Trophoblast cell (in vitro differentiated cells and primary cell): ENCODE measurements around the gene ENPP4.

Experiments used
- DNase-seq, 2 donors: peaks; one replicate each; pipeline ENCODE4 v3.0.0-alpha.2; 2016
- H2AFZ ChIP-seq: 2 replicates; pipeline ENCODE4 v1.6.1; 2013; ENCODE audit warnings: low read length, moderate library complexity, mild to moderate bottlenecking; ENCODE audit not compliant: insufficient read depth, poor library complexity
- H2AK5ac ChIP-seq: 2 replicates; pipeline ENCODE4 v1.6.1; 2013; ENCODE audit warnings: mild to moderate bottlenecking, low read length
- H2BK120ac ChIP-seq: 2 replicates; pipeline ENCODE4 v1.6.1; 2013; ENCODE audit warnings: low read length, mild to moderate bottlenecking, moderate library complexity; ENCODE audit not compliant: insufficient read depth, poor library complexity
- H2BK12ac ChIP-seq: 2 replicates; pipeline ENCODE4 v1.6.1; 2013; ENCODE audit warnings: mild to moderate bottlenecking, low read length, moderate library complexity
- H2BK5ac ChIP-seq: 2 replicates; pipeline ENCODE4 v1.6.1; 2013; ENCODE audit warnings: low read length, low read depth, moderate library complexity, mild to moderate bottlenecking; ENCODE audit not compliant: poor library complexity
- H3K14ac ChIP-seq: 2 replicates; pipeline ENCODE4 v1.6.1; 2013; ENCODE audit warnings: mild to moderate bottlenecking, low read length
- H3K18ac ChIP-seq: 2 replicates; pipeline ENCODE4 v1.6.1; 2013; ENCODE audit warnings: mild to moderate bottlenecking, low read length
- H3K23ac ChIP-seq: 2 replicates; pipeline ENCODE4 v1.6.1; 2013; ENCODE audit warnings: low read length
- H3K27ac ChIP-seq: 2 replicates; pipeline ENCODE4 v1.5.1; 2013; ENCODE audit warnings: low read depth, mild to moderate bottlenecking, inconsistent platforms, low read length, moderate library complexity
- H3K27me3 ChIP-seq: 2 replicates; pipeline ENCODE4 v1.6.1; 2013; ENCODE audit warnings: inconsistent platforms, mild to moderate bottlenecking, low read length, moderate library complexity; ENCODE audit not compliant: insufficient read depth
- H3K36me3 ChIP-seq, 2 experiments: 1 replicate in 1 of 2; 2 replicates in 1 of 2; pipeline ENCODE4 v1.6.1; 2013; ENCODE audit warnings: low read length in 2 of 2, mild to moderate bottlenecking in 2 of 2, moderate library complexity in 1 of 2; ENCODE audit not compliant: insufficient read depth in 2 of 2, control insufficient read depth in 1 of 2
- H3K4ac ChIP-seq: 2 replicates; pipeline ENCODE4 v1.6.1; 2013; ENCODE audit warnings: low read depth, mild to moderate bottlenecking, low read length, moderate library complexity
- H3K4me1 ChIP-seq, 2 experiments: 1 replicate in 1 of 2; 2 replicates in 1 of 2; pipeline ENCODE4 v1.6.1; 2013; ENCODE audit warnings: low read length in 2 of 2, mild to moderate bottlenecking in 2 of 2, moderate library complexity in 1 of 2; ENCODE audit not compliant: insufficient read depth in 2 of 2, control insufficient read depth in 1 of 2
- H3K4me2 ChIP-seq: 2 replicates; pipeline ENCODE4 v1.6.1; 2013; ENCODE audit warnings: inconsistent platforms, mild to moderate bottlenecking, low read length, moderate library complexity
- H3K4me3 ChIP-seq: 2 replicates; pipeline ENCODE4 v1.5.1; 2013; ENCODE audit warnings: mild to moderate bottlenecking, low read depth, low read length, inconsistent platforms
- H3K79me1 ChIP-seq: one replicate; pipeline ENCODE4 v1.6.1; 2013; ENCODE audit warnings: low read length
- H3K79me2 ChIP-seq: 2 replicates; pipeline ENCODE4 v1.6.1; 2013; ENCODE audit warnings: low read length, mild to moderate bottlenecking; ENCODE audit not compliant: control insufficient read depth, insufficient read depth, poor library complexity
- H3K9ac ChIP-seq: 2 replicates; pipeline ENCODE4 v1.6.1; 2013; ENCODE audit warnings: mild to moderate bottlenecking, low read length
- H3K9me3 ChIP-seq: 2 replicates; pipeline ENCODE4 v1.6.1; 2013; ENCODE audit warnings: low read depth, mild to moderate bottlenecking, control low read depth, inconsistent platforms, low read length; ENCODE audit not compliant: insufficient read depth
- H4K12ac ChIP-seq: 2 replicates; pipeline ENCODE4 v1.6.1; 2013; ENCODE audit warnings: low read depth, mild to moderate bottlenecking, low read length, moderate library complexity
- H4K8ac ChIP-seq: 2 replicates; pipeline ENCODE4 v1.6.1; 2013; ENCODE audit warnings: low read depth, mild to moderate bottlenecking, low read length, moderate library complexity
- H4K91ac ChIP-seq: one replicate; pipeline ENCODE4 v1.6.1; 2013; ENCODE audit warnings: low read depth, mild to moderate bottlenecking, low read length, moderate library complexity
- WGBS: extraction: QIAGEN DNeasy Blood & Tissue Kit; methylation state at CpG from one replicate; pipeline ENCODE4 v1.1.7; 2013; ENCODE audit warnings: missing lambda C conversion rate; ENCODE audit not compliant: insufficient read length, insufficient coverage; ENCODE audit errors: extremely low coverage; 5-methylcytosine and 5-hydroxymethylcytosine counted together

ENPP4 gene

DNA sequence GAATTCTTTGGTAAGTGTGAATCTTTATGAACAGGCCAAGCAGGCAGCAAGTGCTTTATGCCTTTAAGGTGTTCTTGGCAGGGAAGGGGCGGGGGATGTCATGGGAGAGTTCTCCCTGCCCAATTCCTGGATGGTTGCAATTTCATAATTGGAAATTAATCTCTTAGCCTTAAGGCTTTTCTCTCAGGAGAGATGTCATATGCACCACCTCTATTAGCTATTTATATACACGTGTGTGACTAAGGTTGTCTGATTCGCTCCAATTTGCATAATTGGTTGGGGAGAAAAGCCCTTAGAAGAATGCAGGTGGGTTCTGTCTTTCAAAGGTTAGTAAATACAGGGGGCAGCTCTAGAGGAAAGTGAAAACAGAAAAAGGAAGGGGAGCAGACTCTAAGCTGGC, 46.2 kb downstream of the ENPP4 start:
- H3K4me1 ChIP-seq: peaks cover 0 to 3% of the 10 kb centered on the region in 2 experiments
- no peak overlapping the region for H3K14ac ChIP-seq
- H4K91ac ChIP-seq: no peak overlapping the region
- H3K27ac ChIP-seq: no peak overlapping the region
- no peaks in the 10 kb centered on the region for H3K9me3 ChIP-seq
- H2BK120ac ChIP-seq: no peak overlapping the region
- H2AFZ ChIP-seq: no peak overlapping the region
- H3K27me3 ChIP-seq: no peaks in the 10 kb centered on the region
- H3K36me3 ChIP-seq: no peaks in the 10 kb centered on the region
- H3K79me2 ChIP-seq: no peaks in the 10 kb centered on the region
- H3K18ac ChIP-seq: no peak overlapping the region
- no peak for DNase-seq
- no peak overlapping the region for H2BK5ac ChIP-seq
- H3K9ac ChIP-seq: no peak overlapping the region
- H3K79me1 ChIP-seq: no peaks in the 10 kb centered on the region
- no peak overlapping the region for H3K4ac ChIP-seq
- no peak overlapping the region for H4K8ac ChIP-seq
- H3K4me2 ChIP-seq: no peak overlapping the region
- no peak overlapping the region for H3K23ac ChIP-seq
- H3K4me3 ChIP-seq: no peak overlapping the region
- H4K12ac ChIP-seq: no peak overlapping the region
- no peak overlapping the region for H2AK5ac ChIP-seq
- no CpG with 5 or more reads among the region's 3 CpGs for WGBS
- no peak overlapping the region for H2BK12ac ChIP-seq

DNA sequence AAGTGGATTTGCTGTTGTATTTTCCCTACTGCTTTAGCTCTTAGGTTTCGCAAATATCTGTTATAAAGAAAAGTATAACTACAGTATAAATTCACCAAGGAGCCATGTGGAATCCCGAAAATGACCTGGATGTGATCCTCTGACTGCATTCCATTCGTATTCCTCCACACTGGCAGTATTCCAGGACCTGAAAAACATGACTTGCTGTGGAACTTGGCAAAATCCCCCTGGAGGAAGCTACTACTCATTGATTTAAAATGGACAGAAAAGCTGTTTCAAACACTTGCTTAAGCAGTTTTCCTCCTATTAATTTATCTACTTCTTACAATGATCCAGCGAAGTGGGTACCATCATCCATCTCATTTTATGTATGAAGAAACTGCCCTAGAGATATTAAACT, 54.3 kb downstream of the ENPP4 start:
- Histone ChIP-seq H3K36me3 (no peaks in the 10 kb centered on the region), H2BK12ac (no peak overlapping the region), H2AK5ac (no peak overlapping the region), H3K14ac (no peak overlapping the region), H3K27me3 (no peaks in the 10 kb centered on the region), H4K91ac (no peak overlapping the region), H3K4ac (no peak overlapping the region), H3K27ac (no peak overlapping the region), H3K4me2 (no peak overlapping the region), H3K4me3 (no peak overlapping the region), H4K12ac (no peak overlapping the region), H2BK120ac (no peak overlapping the region), H2BK5ac (no peak overlapping the region), H3K9ac (no peak overlapping the region), H2AFZ (no peak overlapping the region), H4K8ac (no peak overlapping the region), H3K79me1 (no peaks in the 10 kb centered on the region), H3K23ac (no peak overlapping the region), H3K79me2 (no peaks in the 10 kb centered on the region), H3K18ac (no peak overlapping the region), H3K4me1 (no peaks in the 10 kb centered on the region), H3K9me3 (no peaks in the 10 kb centered on the region)
- WGBS: no CpG with 5 or more reads among the region's 4 CpGs
- no peak for DNase-seq

DNA sequence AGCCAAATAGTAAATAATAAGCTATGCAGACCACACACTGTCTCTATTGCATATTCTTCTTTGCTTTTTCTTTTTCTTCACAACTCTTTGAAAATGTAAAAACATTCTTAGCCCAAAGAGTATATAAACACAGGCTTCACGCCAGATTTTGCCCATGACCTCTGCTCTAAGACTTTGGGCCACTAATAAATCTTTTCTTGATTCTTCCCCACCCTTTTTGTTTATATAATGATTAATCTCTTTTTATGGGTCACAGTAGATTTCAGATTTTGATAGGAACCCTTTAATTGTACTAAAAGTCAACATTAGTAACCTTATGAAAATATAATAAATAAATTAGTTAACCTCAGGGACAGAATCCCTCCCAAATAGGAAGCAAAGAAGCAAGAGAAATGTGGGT, 56.8 kb downstream of the ENPP4 start:
- Histone ChIP-seq H2AK5ac (no peak overlapping the region), H3K4ac (no peak overlapping the region), H2BK5ac (no peak overlapping the region), H3K18ac (no peak overlapping the region), H3K23ac (no peak overlapping the region), H3K27ac (no peak overlapping the region), H3K9ac (no peak overlapping the region), H2BK12ac (no peak overlapping the region), H3K36me3 (no peaks in the 10 kb centered on the region), H2AFZ (no peak overlapping the region), H3K27me3 (no peaks in the 10 kb centered on the region), H3K4me3 (no peak overlapping the region), H3K4me1 (peaks cover 0 to 3% of the 10 kb centered on the region in 2 experiments), H3K9me3 (no peaks in the 10 kb centered on the region), H3K14ac (no peak overlapping the region), H4K8ac (no peak overlapping the region), H3K4me2 (no peak overlapping the region), H4K12ac (no peak overlapping the region), H4K91ac (no peak overlapping the region), H3K79me2 (no peaks in the 10 kb centered on the region), H3K79me1 (no peaks in the 10 kb centered on the region), H2BK120ac (no peak overlapping the region)
- no CpG with 5 or more reads among the region's 1 CpG for WGBS
- no peak for DNase-seq

DNA sequence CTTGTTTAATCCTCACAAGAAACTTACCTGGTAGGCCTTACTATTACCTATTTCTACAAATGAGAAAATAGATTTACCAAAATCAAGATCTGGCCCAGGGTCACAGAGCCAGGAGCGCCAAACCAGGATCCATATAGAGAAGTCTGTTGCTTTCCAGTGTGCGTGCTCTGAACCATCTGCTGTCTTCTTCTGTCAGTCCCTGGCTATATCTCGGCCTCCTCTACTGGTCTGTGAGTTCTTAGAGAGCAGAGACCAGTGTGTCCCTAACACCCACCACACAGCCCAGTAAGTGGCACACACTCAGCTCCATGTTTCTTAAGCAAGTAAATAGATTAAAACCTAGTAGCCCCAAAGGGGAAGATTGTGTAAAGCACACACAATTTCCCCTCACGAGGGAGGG, 59.9 kb downstream of the ENPP4 start:
- no peak overlapping the region for H2AK5ac ChIP-seq
- no peak overlapping the region for H4K12ac ChIP-seq
- H4K8ac ChIP-seq: no peak overlapping the region
- H3K9ac ChIP-seq: no peak overlapping the region
- H3K36me3 ChIP-seq: no peaks in the 10 kb centered on the region
- H2BK5ac ChIP-seq: no peak overlapping the region
- H3K4ac ChIP-seq: no peak overlapping the region
- no CpG with 5 or more reads among the region's 4 CpGs for WGBS
- H3K27ac ChIP-seq: no peak overlapping the region
- H3K14ac ChIP-seq: no peak overlapping the region
- H3K79me2 ChIP-seq: no peaks in the 10 kb centered on the region
- no peak overlapping the region for H2AFZ ChIP-seq
- peaks cover 0 to 3% of the 10 kb centered on the region in 2 experiments for H3K4me1 ChIP-seq
- H3K4me3 ChIP-seq: no peak overlapping the region
- H3K4me2 ChIP-seq: no peak overlapping the region
- no peak for DNase-seq
- no peak overlapping the region for H2BK12ac ChIP-seq
- no peak overlapping the region for H3K18ac ChIP-seq
- H4K91ac ChIP-seq: no peak overlapping the region
- H3K27me3 ChIP-seq: no peaks in the 10 kb centered on the region
- no peaks in the 10 kb centered on the region for H3K9me3 ChIP-seq
- no peak overlapping the region for H3K23ac ChIP-seq
- H3K79me1 ChIP-seq: no peaks in the 10 kb centered on the region
- no peak overlapping the region for H2BK120ac ChIP-seq
